Panc1 (cell line): ENCODE results near the gene SAA4.

ENCODE experiments used
- REST ChIP-seq, 2 experiments: IDR thresholded peaks; 2 replicates each; pipeline ENCODE4 v1.6.1; 2011 to 2012; ENCODE audit warnings: low read depth in 2 of 2, control low read depth in 1 of 2, low read length in 1 of 2, mild to moderate bottlenecking in 1 of 2, moderate library complexity in 1 of 2; ENCODE audit not compliant: insufficient read depth in 1 of 2
- TF ChIP-seq, protein P1 (sequence below): fragments of 450-650 bp; IDR thresholded peaks from 2 replicates; pipeline ENCODE4 v1.5.1; 2017; ENCODE audit warnings: mild to moderate bottlenecking

DNA sequence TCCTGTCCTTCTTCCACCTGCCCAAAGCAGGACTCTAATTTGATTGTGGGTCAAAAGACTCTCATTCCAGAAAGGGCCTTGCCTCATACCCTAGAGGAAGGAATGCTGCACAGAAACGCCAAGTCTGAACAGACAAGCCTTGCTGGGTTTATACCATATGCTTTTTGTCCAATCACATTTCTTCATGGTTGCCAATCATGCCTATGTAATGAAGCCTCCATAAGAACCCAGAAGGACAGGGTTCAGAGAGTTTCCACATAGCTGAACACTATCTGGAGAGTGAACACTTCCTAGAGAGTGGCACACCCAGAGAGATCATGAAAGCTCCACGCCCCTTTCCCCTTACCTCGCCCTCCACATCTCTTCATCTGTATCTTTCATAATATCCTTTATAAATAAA, 16.6 kb upstream of the SAA4 start:
- TF ChIP-seq, protein P1, sequence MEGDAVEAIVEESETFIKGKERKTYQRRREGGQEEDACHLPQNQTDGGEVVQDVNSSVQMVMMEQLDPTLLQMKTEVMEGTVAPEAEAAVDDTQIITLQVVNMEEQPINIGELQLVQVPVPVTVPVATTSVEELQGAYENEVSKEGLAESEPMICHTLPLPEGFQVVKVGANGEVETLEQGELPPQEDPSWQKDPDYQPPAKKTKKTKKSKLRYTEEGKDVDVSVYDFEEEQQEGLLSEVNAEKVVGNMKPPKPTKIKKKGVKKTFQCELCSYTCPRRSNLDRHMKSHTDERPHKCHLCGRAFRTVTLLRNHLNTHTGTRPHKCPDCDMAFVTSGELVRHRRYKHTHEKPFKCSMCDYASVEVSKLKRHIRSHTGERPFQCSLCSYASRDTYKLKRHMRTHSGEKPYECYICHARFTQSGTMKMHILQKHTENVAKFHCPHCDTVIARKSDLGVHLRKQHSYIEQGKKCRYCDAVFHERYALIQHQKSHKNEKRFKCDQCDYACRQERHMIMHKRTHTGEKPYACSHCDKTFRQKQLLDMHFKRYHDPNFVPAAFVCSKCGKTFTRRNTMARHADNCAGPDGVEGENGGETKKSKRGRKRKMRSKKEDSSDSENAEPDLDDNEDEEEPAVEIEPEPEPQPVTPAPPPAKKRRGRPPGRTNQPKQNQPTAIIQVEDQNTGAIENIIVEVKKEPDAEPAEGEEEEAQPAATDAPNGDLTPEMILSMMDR: no peak
- no peak for TF ChIP-seq REST (IDR thresholded peaks at IDR 0.05; ENCODE audit: insufficient read depth in 1 of 2, low read depth in 2 of 2, low read length in 1 of 2)
